Right atrium auricular region (tissue), 2 donors: ENCODE measurements around the gene OR9Q1. TPM values are rescaled to one million over a fixed set of nuclear protein-coding genes. Genes with fewer than 3 reads are reported as not detected.

ENCODE experiments used
- DNase-seq: peaks from one replicate; pipeline ENCODE4 v3.0.0-alpha.2; 2019; ENCODE audit warnings: low spot score
- H3K27ac ChIP-seq, 2 donors: fragments of 200-600 bp; sonication (generic); 1 replicate in 1 of 2; 2 replicates in 1 of 2; pipeline ENCODE4 v1.5.1; 2016 to 2019
- H3K27me3 ChIP-seq, 2 donors: fragments of 200-600 bp; sonication (generic); one replicate each; pipeline versions ENCODE4 v1.5.1 to v1.6.0; 2017 to 2019
- H3K36me3 ChIP-seq: fragments of 200-600 bp; sonication (generic); one replicate; pipeline ENCODE4 v1.5.1; 2016
- H3K4me1 ChIP-seq, 2 donors: fragments of 200-600 bp; sonication (generic); one replicate each; pipeline versions ENCODE4 v1.5.1 to v1.6.0; 2017 to 2019
- H3K4me3 ChIP-seq, 2 donors: fragments of 200-600 bp; sonication (generic); 1 replicate in 1 of 2; 2 replicates in 1 of 2; pipeline ENCODE4 v1.5.1; 2017 to 2019; ENCODE audit warnings: mild to moderate bottlenecking in 1 of 2, moderate library complexity in 1 of 2
- H3K9me3 ChIP-seq, 2 donors: fragments of 200-600 bp; sonication (generic); one replicate each; pipeline ENCODE4 v1.5.1; 2019
- CTCF ChIP-seq, 2 donors: fragments of 200-600 bp; sonication (generic); IDR thresholded peaks; one replicate each; pipeline ENCODE4 v1.5.1; 2019; ENCODE audit warnings: antibody characterized with exemption in 2 of 2
- total RNA-seq, 2 donors: library from RNA; depleted of rRNA; stranded (reverse); fragments of >200 nt; gene quantifications; one replicate each; pipeline ENCODE4 v1.1.0, GENCODE V29; 2016

OR9Q1 gene
- total RNA-seq, 2 donors from 2014 or later: not detected

GRCh38 chr11:58057481-58057880 lies 33.8 kb downstream of the OR9Q1 start:
- Histone ChIP-seq H3K27me3 (no peaks in the 10 kb centered on the region), H3K36me3 (no peaks in the 10 kb centered on the region), H3K4me3 (no peak overlapping the region), H3K27ac (no peak overlapping the region), H3K9me3 (no peaks in the 10 kb centered on the region), H3K4me1 (peaks cover 0 to 13% of the 10 kb centered on the region in 2 donors)
- TF ChIP-seq CTCF (IDR thresholded peaks at IDR 0.05): no peak
- DNase-seq: no peak

- Histone ChIP-seq H3K27ac (peak overlapping the region in 1 of 2 donors; percentile 65), H3K36me3 (no peaks in the 10 kb centered on the region), H3K9me3 (no peaks in the 10 kb centered on the region), H3K27me3 (no peaks in the 10 kb centered on the region), H3K4me3 (no peak overlapping the region), H3K4me1 (peaks cover 0 to 13% of the 10 kb centered on the region in 2 donors)
- no peak for DNase-seq
- TF ChIP-seq CTCF (IDR thresholded peaks at IDR 0.05): no peak
These were observed 34.8 kb downstream of the OR9Q1 start for GRCh38 chr11:58058276-58059006.

- no peak for DNase-seq
- Histone ChIP-seq H3K4me3 (no peak overlapping the region), H3K27ac (peak overlapping the region in 1 of 2 donors; percentile 65), H3K36me3 (no peaks in the 10 kb centered on the region), H3K4me1 (peaks cover 0 to 13% of the 10 kb centered on the region in 2 donors), H3K27me3 (no peaks in the 10 kb centered on the region), H3K9me3 (no peaks in the 10 kb centered on the region)
- TF ChIP-seq CTCF (IDR thresholded peaks at IDR 0.05): no peak
These were observed 35.3 kb downstream of the OR9Q1 start for GRCh38 chr11:58059007-58059350.

GRCh38 chr11:58060535-58060934 lies 36.9 kb downstream of the OR9Q1 start:
- Histone ChIP-seq H3K9me3 (no peaks in the 10 kb centered on the region), H3K36me3 (no peaks in the 10 kb centered on the region)
- no peak for DNase-seq

GRCh38 chr11:58060939-58061672 lies 37.4 kb downstream of the OR9Q1 start:
- Histone ChIP-seq H3K9me3 (no peaks in the 10 kb centered on the region), H3K4me1 (peaks cover 0 to 13% of the 10 kb centered on the region in 2 donors), H3K36me3 (no peaks in the 10 kb centered on the region), H3K4me3 (no peak overlapping the region), H3K27ac (no peak overlapping the region), H3K27me3 (no peaks in the 10 kb centered on the region)
- DNase-seq: no peak
- TF ChIP-seq CTCF (IDR thresholded peaks at IDR 0.05): no peak

More at GRCh38 chr11:58060535-58060934, 36.9 kb downstream of the OR9Q1 start:
- Histone ChIP-seq H3K27ac (no peak overlapping the region), H3K4me3 (no peak overlapping the region), H3K4me1 (peaks cover 0 to 13% of the 10 kb centered on the region in 2 donors), H3K27me3 (no peaks in the 10 kb centered on the region)
- no peak for TF ChIP-seq CTCF (IDR thresholded peaks at IDR 0.05)
